OCI-LY3 (cell line): Measurements from ENCODE around the gene PCDHGB6.

Experiments used
- H2AFZ ChIP-seq: fragments of 200-600, 300-600 bp; shearing (Covaris generic); 2 replicates; pipeline ENCODE4 v1.6.0; 2014; ENCODE audit warnings: antibody characterized with exemption, low read depth, low read length
- H3K27ac ChIP-seq: fragments of 200-600, 300-600 bp; sonication (generic); 2 replicates; pipeline ENCODE4 v1.5.1; 2014; ENCODE audit warnings: mild to moderate bottlenecking, low read length, moderate library complexity, mixed read lengths
- H3K27me3 ChIP-seq: fragments of 200-600, 300-600 bp; sonication (generic); 2 replicates; pipeline ENCODE4 v1.6.1; 2014; ENCODE audit warnings: low read depth, low read length, mixed read lengths
- H3K36me3 ChIP-seq: fragments of 200-600, 300-600 bp; sonication (generic); replicated peaks from 2 replicates; pipeline ENCODE3; 2014; ENCODE audit warnings: low read depth, low read length, mixed read lengths
- H3K4me1 ChIP-seq: fragments of 300-600, 200-600 bp; sonication (generic); 2 replicates; pipeline ENCODE4 v1.6.1; 2014; ENCODE audit warnings: low read length, mixed read lengths
- H3K4me2 ChIP-seq: fragments of 200-600, 300-600 bp; sonication (generic); 2 replicates; pipeline ENCODE4 v1.6.1; 2014; ENCODE audit warnings: low read length, mixed read lengths
- H3K4me3 ChIP-seq: fragments of 300-600, 200-600 bp; sonication (generic); 2 replicates; pipeline ENCODE4 v1.5.1; 2014; ENCODE audit warnings: antibody characterized with exemption, mild to moderate bottlenecking, low read length, moderate library complexity
- H3K79me2 ChIP-seq: fragments of 300-600, 200-600 bp; shearing (Covaris generic); 2 replicates; pipeline ENCODE4 v1.6.1; 2014; ENCODE audit warnings: mild to moderate bottlenecking, low read length, mixed read lengths
- H3K9ac ChIP-seq: fragments of 300-600, 200-600 bp; shearing (Covaris generic); 2 replicates; pipeline ENCODE4 v1.6.0; 2014; ENCODE audit warnings: mild to moderate bottlenecking, low read length, moderate library complexity
- H3K9me3 ChIP-seq: fragments of 200-600, 300-600 bp; shearing (Covaris generic); 2 replicates; pipeline ENCODE4 v1.6.1; 2014; ENCODE audit warnings: low read length, mixed read lengths; ENCODE audit not compliant: insufficient read depth
- H4K20me1 ChIP-seq: fragments of 200-600, 300-600 bp; sonication (generic); 2 replicates; pipeline ENCODE4 v1.6.1; 2016; ENCODE audit warnings: low read length, mixed read lengths; ENCODE audit not compliant: insufficient read depth
- CTCF ChIP-seq: fragments of 200-600, 300-600 bp; sonication (generic); IDR thresholded peaks from 2 replicates; pipeline ENCODE4 v1.5.1; 2014; ENCODE audit warnings: antibody characterized with exemption, low read length, low read depth
- EZH2phosphoT487 ChIP-seq: fragments of 200-600 bp; shearing (Covaris generic); IDR thresholded peaks from 2 replicates; pipeline ENCODE4 v1.6.1; 2018; ENCODE audit warnings: antibody characterized with exemption, mixed run types, low read depth

PCDHGB6 gene

GRCh38 chr5:141398608-141399007 lies 9.2 kb upstream of the PCDHGB6 start:
- H3K27ac ChIP-seq = no peak overlapping the region
- H3K36me3 ChIP-seq = no peaks in the 10 kb centered on the region
- H3K9me3 ChIP-seq = no peaks in the 10 kb centered on the region
- no peaks in the 10 kb centered on the region for H4K20me1 ChIP-seq
- H3K4me3 ChIP-seq = no peak overlapping the region
- no peaks in the 10 kb centered on the region for H3K79me2 ChIP-seq
- H3K27me3 ChIP-seq = no peaks in the 10 kb centered on the region
- no peak overlapping the region for H2AFZ ChIP-seq
- TF ChIP-seq EZH2phosphoT487 (no peak), CTCF (no peak)
- no peak overlapping the region for H3K4me2 ChIP-seq
- no peaks in the 10 kb centered on the region for H3K4me1 ChIP-seq
- H3K9ac ChIP-seq = no peak overlapping the region

DNA sequence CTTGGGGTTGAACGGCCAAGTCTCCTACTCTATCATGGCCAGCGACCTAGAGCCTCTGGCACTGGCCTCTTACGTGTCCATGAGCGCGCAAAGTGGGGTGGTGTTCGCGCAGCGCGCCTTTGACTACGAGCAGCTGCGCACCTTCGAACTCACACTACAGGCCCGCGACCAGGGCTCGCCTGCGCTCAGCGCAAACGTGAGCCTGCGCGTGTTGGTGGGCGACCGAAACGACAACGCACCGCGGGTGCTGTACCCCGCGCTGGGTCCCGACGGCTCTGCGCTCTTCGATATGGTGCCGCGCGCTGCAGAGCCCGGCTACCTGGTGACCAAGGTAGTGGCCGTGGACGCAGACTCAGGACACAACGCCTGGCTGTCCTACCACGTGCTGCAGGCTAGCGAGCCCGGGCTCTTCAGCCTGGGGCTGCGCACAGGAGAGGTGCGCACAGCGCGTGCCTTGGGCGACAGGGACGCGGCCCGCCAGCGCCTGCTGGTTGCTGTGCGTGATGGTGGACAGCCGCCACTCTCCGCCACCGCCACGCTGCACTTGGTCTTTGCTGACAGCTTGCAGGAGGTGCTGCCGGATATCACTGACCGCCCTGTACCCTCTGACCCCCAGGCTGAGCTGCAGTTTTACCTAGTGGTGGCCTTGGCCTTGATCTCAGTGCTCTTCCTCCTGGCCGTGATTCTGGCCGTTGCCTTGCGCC lies 8.1 kb upstream of the PCDHGB6 start:
- Histone ChIP-seq H3K27ac (no peak overlapping the region), H2AFZ (no peak overlapping the region), H3K9me3 (no peaks in the 10 kb centered on the region), H3K36me3 (no peaks in the 10 kb centered on the region), H3K4me2 (no peak overlapping the region), H4K20me1 (no peaks in the 10 kb centered on the region), H3K9ac (no peak overlapping the region), H3K79me2 (no peaks in the 10 kb centered on the region), H3K27me3 (no peaks in the 10 kb centered on the region), H3K4me1 (no peaks in the 10 kb centered on the region), H3K4me3 (no peak overlapping the region)
- no peak for TF ChIP-seq CTCF
- no peak for TF ChIP-seq EZH2phosphoT487

- TF ChIP-seq CTCF = no peak
- H3K9me3 ChIP-seq = no peaks in the 10 kb centered on the region
- no peak within 1 kb of the TSS for H3K9ac ChIP-seq
- H3K27me3 ChIP-seq = no peaks in the 10 kb centered on the region
- no peaks in the 10 kb centered on the region for H3K4me1 ChIP-seq
- no peak within 1 kb of the TSS for H3K4me3 ChIP-seq
- no peaks in the 10 kb centered on the region for H3K36me3 ChIP-seq
- H3K27ac ChIP-seq = no peak within 1 kb of the TSS
- H2AFZ ChIP-seq = no peak within 1 kb of the TSS
- no peaks in the 10 kb centered on the region for H4K20me1 ChIP-seq
- H3K4me2 ChIP-seq = no peak within 1 kb of the TSS
- H3K79me2 ChIP-seq = no peaks in the 10 kb centered on the region
These were observed 5.1 kb upstream of the PCDHGB6 start, which contains the start of gene PCDHGA9 for GRCh38 chr5:141402553-141403243. TSS of gene PCDHGA9 (plus strand) at chr5:141402778. CDS start at chr5:141402953, 175 bp downstream.

GRCh38 chr5:141403387-141403786 lies 4.4 kb upstream of the PCDHGB6 start:
- no peak overlapping the region for H2AFZ ChIP-seq
- no peaks in the 10 kb centered on the region for H3K9me3 ChIP-seq
- no peaks in the 10 kb centered on the region for H3K79me2 ChIP-seq
- no peak overlapping the region for H3K4me3 ChIP-seq
- no peaks in the 10 kb centered on the region for H3K4me1 ChIP-seq
- H3K4me2 ChIP-seq = no peak overlapping the region
- no peaks in the 10 kb centered on the region for H4K20me1 ChIP-seq
- TF ChIP-seq EZH2phosphoT487 = no peak
- no peak for TF ChIP-seq CTCF
- no peaks in the 10 kb centered on the region for H3K27me3 ChIP-seq
- H3K36me3 ChIP-seq = no peaks in the 10 kb centered on the region
- no peak overlapping the region for H3K27ac ChIP-seq
- no peak overlapping the region for H3K9ac ChIP-seq
